GDM1 (cell line): ENCODE results near the gene CLSTN2.

Source experiments
- DNase-seq: peaks from one replicate; lab custom pipeline; 2025; lab: John Stamatoyannopoulos, UW

Gene CLSTN2

GRCh38 chr3:140552898-140553297 lies 617.9 kb downstream of the CLSTN2 start:
- DNase-seq: no peak

DNA sequence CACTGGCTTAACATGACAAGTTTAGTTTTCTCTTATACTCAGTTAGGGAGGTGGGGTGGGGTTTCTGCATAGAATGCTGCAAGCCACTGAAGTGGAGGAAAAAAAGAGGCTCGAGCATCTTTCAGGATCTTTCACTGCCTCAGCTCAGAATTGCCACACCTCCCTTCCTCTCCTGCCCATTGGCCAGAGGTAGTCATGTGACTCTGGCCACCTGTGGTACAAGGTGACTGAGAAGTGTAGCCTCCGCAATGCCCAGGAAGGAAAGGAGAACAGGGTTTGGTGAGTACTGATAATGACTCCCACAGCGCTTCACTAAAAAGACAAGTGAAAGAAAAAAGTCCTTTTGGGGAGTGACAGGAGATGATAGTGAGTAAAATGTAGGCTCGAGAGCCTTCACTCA lies 618.6 kb downstream of the CLSTN2 start:
- DNase-seq: no peak

- no peak for DNase-seq
Measured at GRCh38 chr3:140555666-140556065, 620.7 kb downstream of the CLSTN2 start.

DNA sequence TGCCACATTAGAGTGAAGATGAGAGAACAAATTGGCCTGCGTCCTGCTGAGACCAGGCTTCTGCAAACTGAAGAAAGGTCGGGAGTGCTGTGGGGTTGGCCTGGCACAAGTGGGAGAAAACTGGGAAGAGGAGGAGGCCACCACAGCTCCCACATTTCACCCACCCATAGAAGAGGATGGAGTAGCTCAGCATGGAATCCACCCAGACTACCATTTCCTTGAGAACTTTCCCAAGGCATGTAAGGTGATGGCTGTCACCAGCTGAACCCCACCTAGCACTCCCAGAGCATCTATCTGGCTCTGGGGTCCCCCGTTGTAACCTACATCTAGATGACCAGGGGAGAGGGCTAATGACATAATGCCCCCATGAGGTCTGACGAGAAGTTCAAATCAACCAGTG lies 622.5 kb downstream of the CLSTN2 start:
- no peak for DNase-seq

DNA sequence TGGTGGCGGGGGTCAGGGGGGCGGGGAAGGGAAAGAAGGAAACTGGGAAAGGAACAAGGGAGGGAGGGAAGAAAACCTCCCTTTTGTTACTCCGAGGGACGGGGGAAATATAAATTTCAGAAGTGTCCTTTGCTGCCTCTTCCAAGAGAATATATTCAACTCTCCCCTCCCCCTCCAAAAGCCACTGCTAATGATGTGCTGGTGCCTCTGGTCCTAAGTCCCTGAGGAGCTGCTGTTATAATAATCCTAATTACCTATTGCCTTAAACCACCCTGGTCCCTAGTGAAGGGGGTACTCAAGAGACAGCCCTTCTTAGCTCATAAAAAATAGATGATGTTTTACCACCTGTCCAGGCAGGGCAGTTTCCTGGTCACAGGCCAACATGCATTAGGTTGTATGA lies 624.6 kb downstream of the CLSTN2 start:
- DNase-seq: no peak

GRCh38 chr3:140563206-140563760 lies 628.3 kb downstream of the CLSTN2 start:
- no peak for DNase-seq

DNA sequence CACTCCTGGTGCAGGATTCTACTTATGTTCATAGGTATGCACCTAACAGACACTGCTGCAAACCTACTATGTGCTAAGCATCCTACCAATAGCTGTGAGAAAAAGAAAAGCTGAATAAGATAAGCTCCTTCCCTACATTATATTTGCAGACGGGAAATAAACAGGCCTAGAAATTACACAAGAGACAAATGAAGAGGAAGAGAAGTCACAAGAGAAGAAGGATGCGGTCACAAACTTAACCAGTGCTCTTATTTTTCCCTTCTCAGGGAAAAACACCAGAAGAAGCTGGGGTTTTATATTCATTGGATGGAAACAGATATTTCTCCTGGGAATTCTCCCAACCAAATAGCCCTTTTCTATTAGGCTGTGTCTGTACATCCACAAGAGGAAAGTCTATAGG lies 633.1 kb downstream of the CLSTN2 start:
- DNase-seq: no peak

DNA sequence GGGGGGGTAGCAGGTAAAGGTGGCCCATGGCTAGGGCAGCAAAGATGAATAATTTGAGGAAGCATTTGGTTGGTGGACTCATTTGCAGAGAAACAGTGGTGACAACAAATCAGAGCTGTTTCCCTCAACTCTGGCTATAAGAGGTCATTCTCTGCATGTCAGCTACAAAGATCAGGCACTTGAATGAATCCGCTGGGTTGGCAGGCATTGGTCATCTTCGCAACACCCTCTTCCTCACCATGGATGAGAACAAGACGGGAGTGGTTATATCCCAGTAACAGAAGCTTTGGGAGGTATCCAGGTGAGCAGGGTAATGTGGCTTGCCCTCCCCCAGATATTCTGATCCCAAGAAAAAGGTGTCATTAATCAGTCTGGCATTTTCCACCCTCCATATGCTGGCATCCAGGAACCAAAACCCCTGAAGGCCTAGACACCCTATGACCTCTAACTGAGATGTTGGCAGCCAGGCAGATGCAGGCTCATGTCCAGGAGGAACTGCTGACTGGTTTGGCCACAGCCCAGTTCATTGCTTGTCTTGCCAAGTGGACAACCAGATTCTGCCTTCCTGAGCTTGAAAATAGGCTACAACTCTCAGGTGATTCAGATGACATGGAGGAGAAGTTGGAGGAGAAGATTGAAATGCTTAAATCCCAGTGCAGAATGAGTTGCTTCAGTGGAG lies 634.0 kb downstream of the CLSTN2 start:
- DNase-seq: no peak

DNA sequence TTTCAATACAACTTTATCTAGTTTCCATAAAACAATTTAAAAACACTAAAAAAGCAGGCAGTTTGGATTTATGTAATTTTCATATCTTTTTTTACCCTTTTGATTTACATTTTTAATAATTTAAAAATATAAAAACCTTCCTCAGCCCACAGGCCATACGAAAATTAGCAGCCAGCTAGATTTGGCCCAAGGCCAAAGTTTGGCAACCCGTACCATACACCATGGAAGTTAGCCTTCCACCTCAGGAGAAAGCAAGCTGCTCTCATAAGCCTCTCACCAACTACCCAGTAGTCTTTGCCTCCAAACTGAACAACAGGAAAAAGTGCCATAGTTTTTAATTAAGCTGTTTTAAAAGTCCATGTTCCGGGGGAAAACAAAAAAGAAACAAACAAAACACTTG lies 635.6 kb downstream of the CLSTN2 start:
- no peak for DNase-seq

DNA sequence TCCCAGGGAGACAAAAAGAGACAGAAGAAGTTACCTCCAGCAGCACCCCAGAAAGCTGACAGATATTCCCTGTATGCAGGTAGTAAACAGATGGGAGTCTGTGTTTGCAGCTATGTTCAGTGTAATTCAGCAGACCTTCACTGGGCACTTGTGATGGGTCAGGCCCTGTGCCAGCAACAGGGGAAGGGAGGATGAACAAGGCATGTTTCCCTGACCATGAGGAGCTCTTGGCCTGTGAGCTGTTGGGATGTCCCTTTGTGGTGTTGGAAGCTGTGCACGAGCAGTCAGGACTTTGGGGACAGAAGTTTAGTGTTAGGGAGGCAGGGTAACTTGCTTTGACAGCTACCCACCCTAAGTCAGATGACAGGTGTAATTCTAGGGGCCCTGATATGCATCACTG lies 636.9 kb downstream of the CLSTN2 start:
- DNase-seq: no peak

- no peak for DNase-seq
Measured at GRCh38 chr3:140572334-140572733, 637.3 kb downstream of the CLSTN2 start.

DNA sequence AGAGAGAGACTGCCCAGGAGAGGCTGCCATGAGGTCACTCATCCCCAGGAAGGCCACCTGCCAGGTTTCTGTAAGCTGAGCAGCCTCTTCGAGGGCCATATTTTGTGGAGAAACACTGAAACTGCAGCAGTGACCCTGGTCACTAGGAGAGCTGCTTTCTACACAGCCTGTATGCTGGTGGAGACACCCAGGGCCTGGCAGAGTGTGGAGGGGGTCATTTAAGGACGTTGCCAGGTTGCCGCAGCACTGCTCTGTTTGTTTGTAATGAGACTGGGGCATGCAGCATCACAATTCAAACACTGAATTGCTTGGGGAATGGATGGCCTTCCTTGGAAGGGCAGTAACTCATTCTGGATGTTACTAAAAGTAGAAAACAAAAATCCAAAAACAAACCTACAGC lies 638.0 kb downstream of the CLSTN2 start:
- no peak for DNase-seq

GRCh38 chr3:140574375-140574774 lies 639.4 kb downstream of the CLSTN2 start:
- no peak for DNase-seq

- no peak for DNase-seq
Measured at GRCh38 chr3:140576449-140576848, 641.5 kb downstream of the CLSTN2 start.

DNA sequence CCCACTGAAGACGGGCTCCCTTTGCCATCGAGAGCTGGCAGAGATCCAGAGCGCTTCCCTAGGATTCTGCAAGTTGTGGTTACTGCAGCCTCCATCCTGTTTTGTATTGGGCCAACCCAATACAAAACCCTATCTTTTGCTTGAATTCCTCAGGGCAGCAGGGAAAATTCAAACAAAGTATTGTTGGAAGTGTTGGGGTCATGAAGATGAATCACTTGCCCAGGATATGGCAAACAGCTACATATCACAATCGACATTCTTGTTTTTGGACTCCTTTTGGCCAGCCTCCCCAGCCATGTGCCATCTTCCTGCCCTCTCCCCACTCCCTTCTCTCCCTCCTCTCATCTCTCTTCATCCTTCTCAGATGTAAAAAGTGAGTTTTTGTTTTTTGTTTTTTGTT lies 642.9 kb downstream of the CLSTN2 start:
- DNase-seq: no peak

DNA sequence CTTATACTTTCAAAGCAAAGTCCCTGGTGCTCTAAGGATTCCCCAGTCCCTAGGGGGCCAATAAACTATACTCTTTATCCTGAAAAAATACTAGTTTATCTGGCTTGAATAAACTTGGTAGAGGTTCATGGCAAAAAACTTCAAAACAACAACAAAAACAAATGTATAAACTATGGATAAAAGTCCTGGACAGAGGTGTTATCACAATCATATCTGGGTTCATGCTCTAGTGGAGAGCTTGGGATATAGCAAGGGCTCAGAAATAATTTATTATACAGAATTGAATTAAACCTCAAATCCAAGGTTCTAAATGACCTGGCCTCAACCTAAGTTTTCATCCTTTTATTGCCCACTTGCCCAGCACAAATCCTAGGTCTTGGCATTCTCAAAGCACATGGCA lies 644.3 kb downstream of the CLSTN2 start:
- DNase-seq: no peak

DNA sequence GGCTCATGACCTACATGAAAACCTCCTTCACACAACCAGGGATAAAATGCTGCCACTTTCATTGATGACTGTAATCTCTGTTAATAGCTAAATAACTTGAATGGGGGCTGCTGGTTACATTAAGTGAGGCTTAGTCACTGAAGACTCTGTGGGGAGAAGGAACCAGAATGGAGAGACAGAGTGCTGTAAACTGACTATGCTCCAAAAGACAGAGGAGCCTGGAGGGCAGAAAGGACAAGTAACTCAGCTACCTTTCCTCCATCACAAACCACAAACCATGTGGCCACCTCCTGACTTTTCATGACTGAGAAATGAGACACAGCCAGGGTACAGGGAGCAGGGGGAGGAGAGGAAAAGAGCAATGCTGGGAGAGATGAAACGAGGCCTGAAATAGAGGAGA lies 645.8 kb downstream of the CLSTN2 start:
- DNase-seq: no peak

DNA sequence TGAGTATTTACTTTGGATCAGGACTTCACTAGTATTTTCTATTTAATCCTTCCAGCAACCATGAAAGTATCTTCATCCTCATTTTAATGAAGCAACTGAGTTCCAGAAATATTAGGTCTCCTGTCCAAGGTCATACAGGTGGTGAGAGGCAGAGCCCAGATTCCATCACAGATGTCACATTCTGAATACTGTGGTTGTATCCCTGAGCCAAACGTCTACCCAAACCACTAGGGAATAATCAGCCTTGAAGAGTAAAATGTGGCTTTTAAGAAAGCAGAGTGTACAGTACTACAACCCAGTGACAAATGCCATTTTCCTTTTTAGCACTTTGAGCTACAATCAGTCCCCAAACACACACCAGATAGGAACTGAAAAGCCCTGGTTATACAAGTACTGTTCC lies 649.6 kb downstream of the CLSTN2 start:
- no peak for DNase-seq

- DNase-seq: no peak
Measured at GRCh38 chr3:140585828-140586227, 650.8 kb downstream of the CLSTN2 start.

- DNase-seq: no peak
Measured at GRCh38 chr3:140586311-140586710, 651.3 kb downstream of the CLSTN2 start.

DNA sequence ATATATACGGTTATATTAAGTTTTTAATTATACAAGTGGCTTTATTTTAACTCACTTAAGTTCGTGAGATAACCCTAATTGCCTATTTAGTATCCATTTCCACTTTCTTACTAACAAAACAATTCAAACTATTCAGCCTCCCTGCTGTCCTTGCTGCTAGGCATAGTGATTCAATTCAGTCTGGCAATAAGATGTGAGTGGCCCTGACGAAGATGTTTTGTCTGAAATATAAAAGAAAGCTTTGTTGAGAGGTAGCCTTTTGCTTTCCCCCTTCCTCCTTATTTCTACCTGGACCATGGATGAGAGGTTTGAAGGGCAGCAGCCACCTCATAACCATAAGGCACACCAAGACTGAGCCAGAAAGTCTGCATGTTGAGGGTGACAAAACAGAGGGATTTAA lies 653.6 kb downstream of the CLSTN2 start:
- no peak for DNase-seq

DNA sequence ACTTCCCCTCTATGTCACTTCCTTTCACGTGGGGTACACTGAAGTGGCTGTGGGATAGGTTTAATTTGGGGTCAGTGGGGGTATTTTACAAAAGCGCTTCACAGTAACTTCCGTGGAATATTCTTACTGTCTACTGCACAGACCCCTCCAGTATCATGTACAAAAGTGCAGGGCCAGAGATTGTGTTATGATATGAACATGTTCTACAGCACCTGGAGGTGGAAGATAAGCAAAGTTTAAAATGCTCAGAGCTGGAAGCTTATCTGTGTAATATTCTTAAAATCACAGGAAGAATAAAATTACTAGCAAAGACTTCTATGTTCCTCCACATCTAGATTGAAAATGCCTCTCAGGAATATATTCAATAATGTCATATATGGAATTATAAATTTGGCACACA lies 658.8 kb downstream of the CLSTN2 start:
- no peak for DNase-seq

DNA sequence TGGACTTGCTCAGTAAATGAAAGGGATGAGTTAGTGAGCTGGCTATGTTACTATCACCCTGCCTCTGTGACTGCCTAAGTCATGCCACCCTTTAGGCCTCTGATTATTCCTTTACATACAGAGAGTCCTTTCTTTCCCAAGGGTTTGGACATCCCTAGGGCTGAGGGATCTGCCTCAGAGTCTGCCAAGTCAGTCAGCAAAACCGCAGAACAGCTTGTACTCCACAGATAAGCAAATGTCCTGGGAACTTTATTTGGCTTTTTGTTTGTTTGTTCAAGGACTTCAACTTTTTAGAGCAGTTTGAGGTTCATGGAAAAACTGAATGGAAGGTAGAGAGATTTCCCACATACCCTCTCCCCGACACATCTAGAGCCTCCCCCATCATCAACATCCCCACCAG lies 660.3 kb downstream of the CLSTN2 start:
- DNase-seq: no peak

GRCh38 chr3:140597364-140597763 lies 662.4 kb downstream of the CLSTN2 start:
- DNase-seq: no peak
